Measurements from ENCODE around the gene DHRS11. TPM values are rescaled to one million over a fixed set of nuclear protein-coding genes. Genes with fewer than 3 reads are reported as not detected.

DHRS11 gene
- total and polyA plus RNA-seq, 2 of the 4 experiments (the other 2 are of a cell fraction), result 7.0 to 14.5 TPM

DNA sequence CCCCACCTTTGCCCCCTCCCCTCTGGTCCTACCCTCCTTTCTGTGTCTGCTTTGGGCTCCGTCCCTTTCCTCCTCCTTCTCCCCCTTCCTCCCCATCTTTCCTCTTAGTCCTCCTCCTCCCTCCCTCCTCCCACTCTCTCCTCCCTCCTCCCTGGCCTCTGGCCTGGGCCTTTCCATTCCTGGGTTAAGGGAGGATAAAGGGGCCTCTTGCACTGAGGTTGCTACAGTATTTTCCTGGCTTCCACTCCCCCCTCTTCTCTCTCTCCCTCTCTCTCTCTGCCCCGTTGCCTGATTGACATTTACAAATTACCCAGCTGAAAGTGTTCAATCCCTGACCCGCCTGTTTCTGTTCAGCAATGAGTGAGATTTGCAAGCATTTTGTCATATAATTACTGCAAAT lies 53.7 kb downstream of the DHRS11 start:
- Histone ChIP-seq H2BK20ac (ENCODE audit: low read depth, low read length) (no peak overlapping the region), H3K79me1 (ENCODE audit: low read depth in 1 of 2, low read length in 2 of 2) (no peaks in the 10 kb centered on the region), H3K36me3 (ENCODE audit: control insufficient read depth, insufficient read depth, low read length) (no peaks in the 10 kb centered on the region), H4K20me1 (ENCODE audit: insufficient read depth, low read length) (no peaks in the 10 kb centered on the region), H3K4me2 (ENCODE audit: low read depth, low read length) (no peak overlapping the region), H2AK5ac (ENCODE audit: low read depth, low read length) (no peak overlapping the region), H3K9ac (ENCODE audit: low read depth, low read length) (no peak overlapping the region), H3K27me3 (ENCODE audit: control insufficient read depth, insufficient read depth, low read length) (peaks cover 80% of the 10 kb centered on the region), H3K9me1 (ENCODE audit: insufficient read depth, low read length) (no peaks in the 10 kb centered on the region), H2BK5ac (ENCODE audit: low read depth, low read length, poor library complexity, severe bottlenecking) (no peak overlapping the region), H3K56ac (ENCODE audit: extremely low read depth, insufficient read depth, low read length) (no peak overlapping the region), H3K4ac (ENCODE audit: low read depth, low read length) (no peak overlapping the region), H3K27ac (ENCODE audit: insufficient read depth, low read length) (no peak overlapping the region), H4K8ac (ENCODE audit: low read depth in 2 of 2, low read length in 2 of 2) (no peak overlapping the region), H3K4me1 (ENCODE audit: control insufficient read depth, insufficient read depth, low read length) (no peaks in the 10 kb centered on the region), H2BK120ac (ENCODE audit: low read depth, low read length) (no peak overlapping the region), H4K91ac (ENCODE audit: insufficient read depth, low read depth, low read length) (no peak overlapping the region), H3K14ac (replicated peaks; ENCODE audit: low read depth, low read length) (no peak overlapping the region), H2BK15ac (ENCODE audit: low read depth, low read length) (no peak overlapping the region), H3K9me3 (ENCODE audit: control insufficient read depth, insufficient read depth, low read length) (no peaks in the 10 kb centered on the region; the same call in none of the 2 replicates), H3K23ac (ENCODE audit: low read depth, low read length) (no peak overlapping the region), H2AK9ac (replicated peaks; ENCODE audit: low read depth, low read length, poor library complexity) (no peak overlapping the region), H3K18ac (ENCODE audit: low read depth, low read length) (no peak overlapping the region), H2AFZ (replicated peaks; ENCODE audit: low read length, poor library complexity) (no peak overlapping the region), H3K4me3 (ENCODE audit: insufficient read depth, low read depth, low read length) (no peak overlapping the region), H4K5ac (ENCODE audit: low read depth, low read length) (no peak overlapping the region)
- no CpG with 5 or more reads among the region's 3 CpGs for WGBS, 2 experiments (ENCODE audit: extremely low coverage in 2 of 2, insufficient read length in 1 of 2)
- no TSS peak for BruUV-seq (replicated peaks)
- ATAC-seq (ENCODE audit: low read depth) (no peak), DNase-seq (no peak)
- CTCF ChIA-PET, result no interaction called here
- intact Hi-C loops (cut with micrococcal nuclease), result no loop called here
- in situ Hi-C loops (cut with MboI; ENCODE audit: low sequenced_read_pairs), result no loop called here
- TF ChIP-seq RAD21 (IDR thresholded peaks at IDR 0.05; ENCODE audit: low read length) (no peak), MAZ (IDR thresholded peaks at IDR 0.05; ENCODE audit: borderline replicate concordance, low read depth, low read length) (no peak), BHLHE40 (IDR thresholded peaks at IDR 0.05; ENCODE audit: low read depth, low read length) (no peak)
- POLR2A ChIA-PET (ENCODE audit: unreplicated experiment), result no interaction called here
- dilution Hi-C loops (cut with HindIII; ENCODE audit: low sequenced_read_pairs, unreplicated experiment), result loop anchor here (25.0 kb wide), 1 partner anchor 417 kb away; no protein-coding TSS in a partner anchor
